Measurements from ENCODE around the gene PDGFC. TPM values are rescaled to one million over a fixed set of nuclear protein-coding genes. Genes with fewer than 3 reads are reported as not detected.
"Not testable (repeated sequence)": the region's sequence is repeated elsewhere in the genome, so short reads cannot be mapped to it uniquely, and the experiment has no call there.

PDGFC gene
- total RNA-seq, 6 experiments from 2014 or later = 6.6 to 19.0 (median 10.3) TPM

- Histone ChIP-seq H3K4me1 (no peaks in the 10 kb centered on the region), H3K4me3 (no peak overlapping the region), H3K27me3 (no peaks in the 10 kb centered on the region), H3K9me3 (no peaks in the 10 kb centered on the region), H3K27ac (no peak overlapping the region), H3K36me3 (no peaks in the 10 kb centered on the region)
- no peak for ATAC-seq
- DNase-seq = no peak
- intact Hi-C loops (cut with DNase I) = no loop called here
- TF ChIP-seq, protein P1, sequence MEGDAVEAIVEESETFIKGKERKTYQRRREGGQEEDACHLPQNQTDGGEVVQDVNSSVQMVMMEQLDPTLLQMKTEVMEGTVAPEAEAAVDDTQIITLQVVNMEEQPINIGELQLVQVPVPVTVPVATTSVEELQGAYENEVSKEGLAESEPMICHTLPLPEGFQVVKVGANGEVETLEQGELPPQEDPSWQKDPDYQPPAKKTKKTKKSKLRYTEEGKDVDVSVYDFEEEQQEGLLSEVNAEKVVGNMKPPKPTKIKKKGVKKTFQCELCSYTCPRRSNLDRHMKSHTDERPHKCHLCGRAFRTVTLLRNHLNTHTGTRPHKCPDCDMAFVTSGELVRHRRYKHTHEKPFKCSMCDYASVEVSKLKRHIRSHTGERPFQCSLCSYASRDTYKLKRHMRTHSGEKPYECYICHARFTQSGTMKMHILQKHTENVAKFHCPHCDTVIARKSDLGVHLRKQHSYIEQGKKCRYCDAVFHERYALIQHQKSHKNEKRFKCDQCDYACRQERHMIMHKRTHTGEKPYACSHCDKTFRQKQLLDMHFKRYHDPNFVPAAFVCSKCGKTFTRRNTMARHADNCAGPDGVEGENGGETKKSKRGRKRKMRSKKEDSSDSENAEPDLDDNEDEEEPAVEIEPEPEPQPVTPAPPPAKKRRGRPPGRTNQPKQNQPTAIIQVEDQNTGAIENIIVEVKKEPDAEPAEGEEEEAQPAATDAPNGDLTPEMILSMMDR (IDR thresholded peaks at IDR 0.05) = no peak
- no peak for TF ChIP-seq POLR2A (IDR thresholded peaks at IDR 0.05)
- WGBS (ENCODE audit: insufficient coverage, low coverage, low lambda C conversion rate, missing lambda C conversion rate) = 88% methylated on average over 3 of the region's 3 CpGs
Observed at GRCh38 chr4:156873799-156874198, 97.8 kb downstream of the PDGFC start.

GRCh38 chr4:156870861-156871260 is 100.7 kb downstream of the PDGFC start:
- intact Hi-C loops (cut with DNase I) = no loop called here
- H3K4me3 ChIP-seq = no peak overlapping the region
- no peaks in the 10 kb centered on the region for H3K36me3 ChIP-seq
- H3K4me1 ChIP-seq = no peaks in the 10 kb centered on the region
- DNase-seq = no peak
- no peak overlapping the region for H3K27ac ChIP-seq
- H3K9me3 ChIP-seq = no peaks in the 10 kb centered on the region
- ATAC-seq = no peak
- H3K27me3 ChIP-seq = no peaks in the 10 kb centered on the region
- no peak for TF ChIP-seq POLR2A (IDR thresholded peaks at IDR 0.05)
- TF ChIP-seq, protein P1 (IDR thresholded peaks at IDR 0.05) = no peak
- WGBS (ENCODE audit: insufficient coverage, low coverage, low lambda C conversion rate, missing lambda C conversion rate) = 79% methylated on average over 3 of the region's 3 CpGs

DNA sequence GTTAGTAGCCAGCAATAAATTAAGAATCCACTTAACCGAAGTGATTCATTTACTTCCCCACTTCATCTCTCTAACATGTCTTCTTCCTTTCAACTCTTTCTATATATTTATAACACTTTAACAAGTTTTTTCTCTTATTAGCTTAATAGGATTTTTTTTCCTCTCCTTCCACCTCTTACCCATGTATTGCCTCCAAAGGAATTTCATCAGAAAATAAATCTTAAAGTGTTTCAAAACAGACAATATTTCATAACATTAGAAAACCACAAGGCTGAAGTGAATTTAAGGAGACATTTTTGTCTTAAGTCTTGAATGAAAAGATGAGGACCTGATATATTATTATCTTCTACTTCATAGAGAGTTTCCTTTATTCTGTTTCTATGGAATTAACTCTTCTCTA is 101.5 kb downstream of the PDGFC start:
- Histone ChIP-seq H3K36me3 (no peaks in the 10 kb centered on the region), H3K4me1 (no peaks in the 10 kb centered on the region), H3K27me3 (no peaks in the 10 kb centered on the region), H3K4me3 (no peak overlapping the region), H3K9me3 (no peaks in the 10 kb centered on the region), H3K27ac (no peak overlapping the region)
- DNase-seq (no peak), ATAC-seq (no peak)
- 67% methylated on average over 1 of the region's 1 CpG for WGBS (ENCODE audit: insufficient coverage, low coverage, low lambda C conversion rate, missing lambda C conversion rate)
- TF ChIP-seq, protein P1 (IDR thresholded peaks at IDR 0.05) = no peak
- no peak for TF ChIP-seq POLR2A (IDR thresholded peaks at IDR 0.05)
- intact Hi-C loops (cut with DNase I) = no loop called here

GRCh38 chr4:156866088-156866487 is 105.5 kb downstream of the PDGFC start:
- WGBS (ENCODE audit: insufficient coverage, low coverage, low lambda C conversion rate, missing lambda C conversion rate) = 93% methylated on average over 2 of the region's 2 CpGs
- ATAC-seq; DNase-seq; H3K4me3 ChIP-seq; H3K27me3 ChIP-seq; H3K4me1 ChIP-seq; intact Hi-C loops (cut with DNase I); H3K9me3 ChIP-seq; H3K36me3 ChIP-seq; H3K27ac ChIP-seq: not testable (repeated sequence)

DNA sequence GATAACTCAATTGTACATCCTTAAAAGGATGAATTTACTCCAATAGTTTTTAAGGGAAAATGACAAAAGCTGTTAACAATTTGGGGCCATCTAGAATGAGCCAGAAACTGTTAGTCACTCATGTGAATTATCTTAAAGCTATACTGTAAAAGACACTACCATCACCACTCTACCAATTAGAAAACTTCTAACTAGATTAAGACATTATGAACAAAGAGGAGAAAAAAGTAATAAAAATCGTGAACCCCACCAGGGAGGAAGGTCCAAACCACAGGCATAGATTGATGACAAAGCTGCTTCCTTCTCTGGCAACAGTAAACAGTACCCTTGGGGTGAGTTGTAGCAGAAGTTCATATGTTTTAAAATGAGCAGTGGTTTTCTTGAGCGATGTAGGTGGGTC is 106.1 kb downstream of the PDGFC start:
- no peak for TF ChIP-seq POLR2A (IDR thresholded peaks at IDR 0.05)
- TF ChIP-seq, protein P1 (IDR thresholded peaks at IDR 0.05) = no peak
- Histone ChIP-seq H3K36me3 (no peaks in the 10 kb centered on the region), H3K9me3 (no peaks in the 10 kb centered on the region), H3K4me3 (no peak overlapping the region), H3K27ac (no peak overlapping the region), H3K4me1 (no peaks in the 10 kb centered on the region), H3K27me3 (no peaks in the 10 kb centered on the region)
- intact Hi-C loops (cut with DNase I) = no loop called here
- 63% methylated on average over 2 of the region's 2 CpGs for WGBS (ENCODE audit: insufficient coverage, low coverage, low lambda C conversion rate, missing lambda C conversion rate)
- DNase-seq = no peak
- no peak for ATAC-seq
